KMS-11 (cell line): ENCODE measurements around the gene PSMD6.

Experiments
- H2AFZ ChIP-seq: fragments of 200-600 bp; sonication (generic); 2 replicates; pipeline ENCODE4 v1.6.1; 2016; ENCODE audit warnings: antibody characterized with exemption, mixed run types, low read depth
- H3K27ac ChIP-seq: fragments of 200-600 bp; sonication (generic); 2 replicates; pipeline ENCODE4 v1.6.1; 2016; ENCODE audit warnings: mild to moderate bottlenecking, mixed run types
- H3K27me3 ChIP-seq: fragments of 200-600 bp; sonication (generic); 2 replicates; pipeline ENCODE4 v1.6.1; 2017; ENCODE audit warnings: mild to moderate bottlenecking, low read depth, mixed run types, moderate library complexity; ENCODE audit not compliant: insufficient read depth
- H3K36me3 ChIP-seq: fragments of 200-600 bp; sonication (generic); 2 replicates; pipeline ENCODE4 v1.6.1; 2017; ENCODE audit warnings: mild to moderate bottlenecking, mixed run types; ENCODE audit not compliant: insufficient read depth
- H3K4me1 ChIP-seq: fragments of 200-600 bp; sonication (generic); 2 replicates; pipeline ENCODE4 v1.6.1; 2016; ENCODE audit warnings: mild to moderate bottlenecking, low read depth, mixed run types; ENCODE audit not compliant: poor library complexity, severe bottlenecking
- H3K4me2 ChIP-seq: fragments of 200-600 bp; sonication (generic); 2 replicates; pipeline ENCODE4 v1.7.0; 2016; ENCODE audit warnings: mild to moderate bottlenecking, mixed run types
- H3K4me3 ChIP-seq: fragments of 200-600 bp; sonication (generic); IDR thresholded peaks from 2 replicates; pipeline ENCODE4 v1.6.1; 2017; ENCODE audit warnings: low read depth, low read length, mixed read lengths; ENCODE audit not compliant: insufficient read depth
- H3K79me2 ChIP-seq: fragments of 200-600 bp; sonication (generic); 2 replicates; pipeline ENCODE4 v1.6.1; 2016; ENCODE audit warnings: low read depth, mixed run types; ENCODE audit not compliant: insufficient read depth
- H3K9ac ChIP-seq: fragments of 200-600 bp; sonication (generic); 2 replicates; pipeline ENCODE4 v1.6.1; 2016; ENCODE audit warnings: mild to moderate bottlenecking, mixed run types
- H4K20me1 ChIP-seq: fragments of 200-600 bp; sonication (generic); 2 replicates; pipeline ENCODE4 v1.6.1; 2016; ENCODE audit warnings: mild to moderate bottlenecking, mixed run types; ENCODE audit not compliant: insufficient read depth
- CTCF ChIP-seq: fragments of 200-600 bp; sonication (generic); conservative IDR thresholded peaks from 2 replicates; pipeline ENCODE4 v1.6.1; 2017; ENCODE audit warnings: low read depth, mild to moderate bottlenecking, antibody characterized with exemption, low read length, moderate library complexity, mixed read lengths

The PSMD6 gene

GRCh38 chr3:64059484-64060175, 36.3 kb upstream of the PSMD6 start:
- H3K9ac ChIP-seq = no peak overlapping the region
- no peaks in the 10 kb centered on the region for H3K36me3 ChIP-seq
- H2AFZ ChIP-seq = no peak overlapping the region
- TF ChIP-seq CTCF = no peak
- no peaks in the 10 kb centered on the region for H3K4me1 ChIP-seq
- no peaks in the 10 kb centered on the region for H3K27me3 ChIP-seq
- no peaks in the 10 kb centered on the region for H3K79me2 ChIP-seq
- H4K20me1 ChIP-seq = no peaks in the 10 kb centered on the region
- no peak overlapping the region for H3K4me2 ChIP-seq
- no peak overlapping the region for H3K27ac ChIP-seq
- no peak overlapping the region for H3K4me3 ChIP-seq

DNA sequence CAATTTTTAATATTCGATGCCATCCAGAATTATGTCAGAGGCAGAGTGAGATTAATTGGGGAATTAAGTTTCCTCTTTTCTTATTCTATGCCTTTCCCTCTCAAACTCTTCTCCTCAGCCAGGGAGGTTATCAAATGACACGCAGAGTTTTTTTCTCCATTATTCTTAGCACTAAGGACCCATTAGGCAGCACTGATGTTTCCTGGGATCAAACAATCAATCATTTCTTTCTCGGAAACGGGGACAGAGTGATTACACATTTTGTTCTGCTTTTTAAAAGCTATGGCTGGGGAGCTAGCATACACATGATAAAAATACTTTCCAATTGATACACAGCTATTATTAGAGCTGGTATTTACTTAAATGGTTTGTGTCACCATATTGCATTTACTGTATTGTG, 35.3 kb upstream of the PSMD6 start:
- Histone ChIP-seq H3K79me2 (no peaks in the 10 kb centered on the region), H3K36me3 (no peaks in the 10 kb centered on the region), H3K27ac (no peak overlapping the region), H3K27me3 (no peaks in the 10 kb centered on the region), H3K4me2 (no peak overlapping the region), H4K20me1 (no peaks in the 10 kb centered on the region), H3K4me3 (no peak overlapping the region), H3K9ac (no peak overlapping the region), H3K4me1 (no peaks in the 10 kb centered on the region), H2AFZ (no peak overlapping the region)
- TF ChIP-seq CTCF = no peak

DNA sequence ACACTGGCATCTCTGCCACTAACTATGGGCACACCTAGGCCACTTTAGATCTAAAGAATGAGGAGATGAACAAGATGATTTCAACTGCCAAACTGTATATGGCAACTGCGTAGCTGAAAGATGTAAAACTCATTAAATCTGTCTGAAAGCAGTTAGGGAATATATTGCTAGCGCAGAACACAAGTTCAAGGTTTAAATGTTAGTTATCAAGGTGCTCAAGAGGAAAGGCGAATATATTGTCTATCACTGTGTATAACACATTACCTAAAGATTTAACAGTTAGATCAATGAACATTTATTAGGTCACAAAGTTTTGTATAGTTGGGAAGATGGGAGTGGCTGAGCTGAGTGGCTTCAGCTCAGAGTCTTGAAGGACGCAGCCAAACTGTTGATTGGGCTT, 33.9 kb upstream of the PSMD6 start:
- Histone ChIP-seq H4K20me1 (no peaks in the 10 kb centered on the region), H3K9ac (no peak overlapping the region), H3K4me2 (no peak overlapping the region)

DNA sequence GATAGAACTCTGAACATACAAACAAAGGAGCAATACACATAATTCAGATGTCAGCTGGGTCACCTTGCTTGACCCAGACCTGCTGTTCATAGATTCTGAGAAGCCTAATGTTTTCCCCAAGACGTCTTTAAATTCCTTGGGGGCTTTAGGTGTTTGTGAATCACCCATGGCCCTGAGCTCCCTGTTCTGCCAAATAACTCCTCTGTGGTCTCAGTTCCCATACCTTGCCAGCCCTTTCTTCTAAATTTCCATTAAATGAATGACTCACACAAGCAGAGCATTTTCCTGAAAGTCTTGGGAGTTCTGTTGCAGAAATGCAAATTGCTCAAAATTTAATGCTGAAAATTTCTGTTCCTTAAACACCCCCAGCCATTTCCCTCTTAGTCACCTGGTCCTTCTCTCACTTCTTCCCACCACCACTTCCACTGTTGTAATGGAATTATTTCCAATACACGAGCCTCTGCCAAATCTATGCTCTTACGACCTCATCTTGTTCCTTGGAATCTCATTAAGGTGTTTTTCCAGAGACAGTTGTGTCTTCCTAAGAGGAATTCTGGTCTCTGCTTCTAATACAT, 33.4 kb upstream of the PSMD6 start:
- H3K27ac ChIP-seq = no peak overlapping the region
- no peaks in the 10 kb centered on the region for H3K36me3 ChIP-seq
- H3K79me2 ChIP-seq = no peaks in the 10 kb centered on the region
- no peaks in the 10 kb centered on the region for H3K27me3 ChIP-seq
- H2AFZ ChIP-seq = no peak overlapping the region
- TF ChIP-seq CTCF = no peak
- no peaks in the 10 kb centered on the region for H4K20me1 ChIP-seq
- H3K4me2 ChIP-seq = no peak overlapping the region
- H3K9ac ChIP-seq = no peak overlapping the region
- no peaks in the 10 kb centered on the region for H3K4me1 ChIP-seq
- no peak overlapping the region for H3K4me3 ChIP-seq

More for the DNA sequence above, 33.9 kb upstream of the PSMD6 start:
- Histone ChIP-seq H3K36me3 (no peaks in the 10 kb centered on the region), H2AFZ (no peak overlapping the region), H3K27ac (no peak overlapping the region), H3K4me3 (no peak overlapping the region), H3K27me3 (no peaks in the 10 kb centered on the region), H3K4me1 (no peaks in the 10 kb centered on the region), H3K79me2 (no peaks in the 10 kb centered on the region)
- no peak for TF ChIP-seq CTCF
